ENCODE results near the gene SKAP2.

DNA sequence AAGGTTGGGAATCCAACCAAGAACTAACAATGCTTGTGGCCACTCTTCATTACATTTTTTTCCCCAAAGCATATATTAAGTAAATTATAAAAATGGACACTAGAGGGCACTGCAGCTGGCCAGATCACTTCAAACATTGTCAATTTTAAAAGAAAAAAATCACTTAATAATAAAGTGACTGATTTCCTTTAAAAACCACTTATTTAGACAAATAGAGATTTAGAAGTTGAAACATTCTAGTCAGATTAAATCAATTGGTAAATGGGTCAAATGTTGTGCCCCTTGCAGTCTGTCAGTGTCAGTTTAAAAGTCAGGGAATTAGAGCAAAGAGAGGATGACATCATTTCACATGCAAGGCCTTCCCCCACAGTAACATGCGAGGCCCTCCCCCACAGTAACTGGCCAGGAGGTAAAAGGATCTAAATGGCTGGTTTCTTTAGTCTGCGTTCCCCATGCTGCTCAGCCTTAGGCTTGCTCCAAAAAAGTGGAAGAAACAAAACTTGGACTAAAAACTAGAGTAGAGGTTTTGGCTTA is 177.9 kb downstream of the SKAP2 start:
- TF ChIP-seq, protein P1, sequence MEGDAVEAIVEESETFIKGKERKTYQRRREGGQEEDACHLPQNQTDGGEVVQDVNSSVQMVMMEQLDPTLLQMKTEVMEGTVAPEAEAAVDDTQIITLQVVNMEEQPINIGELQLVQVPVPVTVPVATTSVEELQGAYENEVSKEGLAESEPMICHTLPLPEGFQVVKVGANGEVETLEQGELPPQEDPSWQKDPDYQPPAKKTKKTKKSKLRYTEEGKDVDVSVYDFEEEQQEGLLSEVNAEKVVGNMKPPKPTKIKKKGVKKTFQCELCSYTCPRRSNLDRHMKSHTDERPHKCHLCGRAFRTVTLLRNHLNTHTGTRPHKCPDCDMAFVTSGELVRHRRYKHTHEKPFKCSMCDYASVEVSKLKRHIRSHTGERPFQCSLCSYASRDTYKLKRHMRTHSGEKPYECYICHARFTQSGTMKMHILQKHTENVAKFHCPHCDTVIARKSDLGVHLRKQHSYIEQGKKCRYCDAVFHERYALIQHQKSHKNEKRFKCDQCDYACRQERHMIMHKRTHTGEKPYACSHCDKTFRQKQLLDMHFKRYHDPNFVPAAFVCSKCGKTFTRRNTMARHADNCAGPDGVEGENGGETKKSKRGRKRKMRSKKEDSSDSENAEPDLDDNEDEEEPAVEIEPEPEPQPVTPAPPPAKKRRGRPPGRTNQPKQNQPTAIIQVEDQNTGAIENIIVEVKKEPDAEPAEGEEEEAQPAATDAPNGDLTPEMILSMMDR (conservative IDR thresholded peaks at IDR 0.05; ENCODE audit: low read depth, low read length), result peak; percentile 70
- TF ChIP-seq EZH2 (IDR thresholded peaks at IDR 0.05; ENCODE audit: borderline replicate concordance, low read depth, low read length, poor library complexity, severe bottlenecking), result no peak
